CD14-positive monocyte (primary cell): ENCODE measurements around the gene ZSCAN22. TPM values are rescaled to one million over a fixed set of nuclear protein-coding genes. Genes with fewer than 3 reads are reported as not detected.
"Not testable (repeated sequence)": the region's sequence is repeated elsewhere in the genome, so short reads cannot be mapped to it uniquely, and the experiment has no call there.

ENCODE experiments used
- DNase-seq, 3 donors: peaks; one replicate each; pipeline ENCODE4 v3.0.0-alpha.2; 2011 to 2022
- H2AFZ ChIP-seq: 2 replicates; pipeline ENCODE4 v1.6.0; 2012; ENCODE audit warnings: mild to moderate bottlenecking, low read depth, low read length, inconsistent platforms; ENCODE audit not compliant: insufficient read depth, poor library complexity, severe bottlenecking
- H3K27ac ChIP-seq, 2 donors: 1 replicate in 1 of 2; 2 replicates in 1 of 2; pipeline ENCODE4 v1.5.1; 2012 to 2013; ENCODE audit warnings: low read length in 2 of 2, control low read depth in 1 of 2, inconsistent platforms in 1 of 2, low read depth in 1 of 2, mild to moderate bottlenecking in 1 of 2
- H3K27me3 ChIP-seq, 2 donors: one replicate each; pipeline versions ENCODE4 v1.6.0 to v1.6.1; 2011 to 2013; ENCODE audit warnings: low read length in 2 of 2; ENCODE audit not compliant: control insufficient read depth in 2 of 2, insufficient read depth in 2 of 2
- H3K36me3 ChIP-seq, 2 donors: replicated peaks in 1 of 2; 1 replicate in 1 of 2; 2 replicates in 1 of 2; pipeline versions ENCODE4 v1.5.1 to v1.6.1; 2012 to 2013; ENCODE audit warnings: low read length in 2 of 2, control low read depth in 1 of 2, inconsistent platforms in 1 of 2, mild to moderate bottlenecking in 1 of 2; ENCODE audit not compliant: insufficient read depth in 2 of 2, control insufficient read depth in 1 of 2
- H3K4me1 ChIP-seq, 2 donors: 1 replicate in 1 of 2; 2 replicates in 1 of 2; pipeline versions ENCODE4 v1.5.1 to v1.6.1; 2012 to 2013; ENCODE audit warnings: low read length in 2 of 2, control low read depth in 1 of 2, inconsistent platforms in 1 of 2, mild to moderate bottlenecking in 1 of 2, moderate library complexity in 1 of 2; ENCODE audit not compliant: insufficient read depth in 2 of 2, control insufficient read depth in 1 of 2
- H3K4me2 ChIP-seq: replicated peaks from 2 replicates; pipeline ENCODE3; 2012; ENCODE audit warnings: low read length, moderate library complexity, mild to moderate bottlenecking; ENCODE audit not compliant: poor library complexity, severe bottlenecking; ENCODE audit errors: extremely low read depth
- H3K4me3 ChIP-seq, 3 experiments: fragments of 200-600 bp in 1 of 3; sonication (generic) in 1 of 3; replicated peaks in 1 of 3; 1 replicate in 2 of 3; 2 replicates in 1 of 3; pipeline ENCODE4 v1.5.1; 2011 to 2013; ENCODE audit warnings: low read length in 3 of 3, mild to moderate bottlenecking in 3 of 3, control low read depth in 2 of 3, low read depth in 2 of 3, inconsistent platforms in 1 of 3, moderate library complexity in 1 of 3
- H3K79me2 ChIP-seq: 2 replicates; pipeline ENCODE4 v1.6.0; 2012; ENCODE audit warnings: mild to moderate bottlenecking, control low read depth, inconsistent platforms, low read length, moderate library complexity; ENCODE audit not compliant: insufficient read depth
- H3K9ac ChIP-seq: 2 replicates; pipeline ENCODE4 v1.6.0; 2017; ENCODE audit warnings: low read length, mild to moderate bottlenecking; ENCODE audit not compliant: insufficient read depth, poor library complexity, severe bottlenecking
- H3K9me3 ChIP-seq, 2 donors: replicated peaks in 1 of 2; 1 replicate in 1 of 2; 2 replicates in 1 of 2; pipeline versions ENCODE4 v1.5.1 to v1.6.1; 2012 to 2013; ENCODE audit warnings: low read length in 2 of 2, control low read depth in 1 of 2; ENCODE audit not compliant: control insufficient read depth in 1 of 2, insufficient read depth in 1 of 2
- H4K20me1 ChIP-seq: 2 replicates; pipeline ENCODE4 v1.6.0; 2012; ENCODE audit warnings: mild to moderate bottlenecking, low read length, control low read depth, moderate library complexity; ENCODE audit not compliant: insufficient read depth
- H3K27ac Mint-ChIP-seq, 7 donors: one replicate each; pipeline ENCODE4 v1.8.0; 2020; ENCODE audit warnings: mild to moderate bottlenecking in 7 of 7, mixed read lengths in 7 of 7, moderate library complexity in 6 of 7, inconsistent platforms in 2 of 7
- H3K27me3 Mint-ChIP-seq, 3 donors: one replicate each; pipeline ENCODE4 v1.8.0; 2021 to 2022; ENCODE audit warnings: low read depth in 3 of 3, mild to moderate bottlenecking in 3 of 3, mixed read lengths in 3 of 3, moderate library complexity in 3 of 3, inconsistent platforms in 1 of 3
- H3K36me3 Mint-ChIP-seq, 2 donors: one replicate each; pipeline ENCODE4 v1.8.0; 2020; ENCODE audit warnings: mixed read lengths in 2 of 2, inconsistent platforms in 1 of 2, mild to moderate bottlenecking in 1 of 2
- H3K4me1 Mint-ChIP-seq: one replicate; pipeline ENCODE4 v1.8.0; 2020; ENCODE audit warnings: mild to moderate bottlenecking, mixed read lengths
- H3K4me3 Mint-ChIP-seq, 2 donors: one replicate each; pipeline ENCODE4 v1.8.0; 2020; ENCODE audit warnings: mild to moderate bottlenecking in 2 of 2, mixed read lengths in 2 of 2, moderate library complexity in 1 of 2
- H3K9me3 Mint-ChIP-seq, 7 donors: one replicate each; pipeline ENCODE4 v1.8.0; 2020 to 2022; ENCODE audit warnings: mixed read lengths in 7 of 7, mild to moderate bottlenecking in 6 of 7, moderate library complexity in 6 of 7, inconsistent platforms in 2 of 7
- CTCF ChIP-seq: fragments of 200-600 bp; IDR thresholded peaks from one replicate; pipeline ENCODE4 v1.8.0; 2022; ENCODE audit warnings: antibody characterized with exemption, mild to moderate bottlenecking
- WGBS: methylation state at CpG from one replicate; pipeline ENCODE4 v1.1.5; 2013; ENCODE audit warnings: missing lambda C conversion rate; ENCODE audit not compliant: insufficient coverage; 5-methylcytosine and 5-hydroxymethylcytosine counted together
- intact Hi-C, 2 donors: fragments of 100-400 bp; cut with micrococcal nuclease; formaldehyde crosslinking; loops; one replicate each; pipeline versions ENCODE4 v1.15.0 to v1.15.1; 2023
- polyA plus RNA-seq, 3 donors: library from polyadenylated mRNA; depleted of rRNA in 1 of 3; unstranded in 2 of 3; stranded (reverse) in 1 of 3; fragments of 300-500 nt in 2 of 3; fragments of >200 nt in 1 of 3; fragmentation: Illumina TruSeq in 2 of 3; gene quantifications; 1 replicate in 2 of 3; 2 replicates in 1 of 3; pipeline ENCODE4 v1.2.3, GENCODE V29; 2012 to 2021

ZSCAN22 gene
- polyA plus RNA-seq, 3 donors: 0.58 to 1.2 (median 0.99) TPM

GRCh38 chr19:58374200-58374599, 47.4 kb downstream of the ZSCAN22 start:
- Histone ChIP-seq H4K20me1 (no peaks in the 10 kb centered on the region), H3K27ac (no peak overlapping the region), H3K4me1 (no peaks in the 10 kb centered on the region), H3K4me3 (no peak overlapping the region), H3K36me3 (no peaks in the 10 kb centered on the region), H3K9me3 (no peaks in the 10 kb centered on the region), H3K4me2 (no peak overlapping the region), H3K27me3 (no peaks in the 10 kb centered on the region), H3K9ac (no peak overlapping the region), H2AFZ (no peak overlapping the region), H3K79me2 (no peaks in the 10 kb centered on the region)
- no peak overlapping the region for H3K27ac Mint-ChIP-seq
- no peak for TF ChIP-seq CTCF
- H3K4me1 Mint-ChIP-seq: peaks cover 7% of the 10 kb centered on the region
- WGBS: no CpG with 5 or more reads among the region's 4 CpGs
- no peaks in the 10 kb centered on the region for H3K36me3 Mint-ChIP-seq
- no peak overlapping the region for H3K4me3 Mint-ChIP-seq
- intact Hi-C loops: no loop called here
- peaks cover 0 to 6% (median 0%) of the 10 kb centered on the region in 3 donors for H3K27me3 Mint-ChIP-seq
- H3K9me3 Mint-ChIP-seq: no peaks in the 10 kb centered on the region
- DNase-seq: peak in 2 of 3 donors; percentile 7 to 31

- H3K4me3 ChIP-seq, H3K36me3 ChIP-seq, H2AFZ ChIP-seq, H3K4me2 ChIP-seq, H3K36me3 Mint-ChIP-seq, H4K20me1 ChIP-seq, H3K79me2 ChIP-seq, intact Hi-C loops, H3K27me3 ChIP-seq, H3K4me3 Mint-ChIP-seq, H3K9ac ChIP-seq, H3K27me3 Mint-ChIP-seq, H3K9me3 ChIP-seq, H3K27ac Mint-ChIP-seq, H3K9me3 Mint-ChIP-seq, H3K27ac ChIP-seq, DNase-seq: not testable (repeated sequence)
- 95% methylated on average over 4 of the region's 7 CpGs for WGBS
- peaks cover 15 to 19% of the 10 kb centered on the region in 2 donors for H3K4me1 ChIP-seq
- H3K4me1 Mint-ChIP-seq: peaks cover 17% of the 10 kb centered on the region
These were observed 49.9 kb downstream of the ZSCAN22 start for GRCh38 chr19:58376724-58377123.
